GM12878 (cell line): ENCODE results near the gene SERTM2.

Experiments used
- CBFB ChIP-seq: IDR thresholded peaks from 2 replicates; pipeline ENCODE4 v1.6.1; 2016; ENCODE audit warnings: antibody characterized with exemption, low read depth
- MTA3 ChIP-seq: IDR thresholded peaks from 2 replicates; pipeline ENCODE4 v1.6.1; 2012; ENCODE audit warnings: low read length, inconsistent platforms, borderline replicate concordance
- POLR2A ChIP-seq: IDR thresholded peaks from 2 replicates; pipeline ENCODE4 v1.6.1; 2011; ENCODE audit warnings: low read depth, mild to moderate bottlenecking, low read length
- TF ChIP-seq, protein P1 (sequence below), 3 experiments: IDR thresholded peaks in 2 of 3; conservative IDR thresholded peaks in 1 of 3; 2 replicates each; pipeline ENCODE4 v1.5.1; 2011; ENCODE audit warnings: low read depth in 3 of 3, low read length in 3 of 3, mild to moderate bottlenecking in 3 of 3, control low read depth in 2 of 3, moderate library complexity in 2 of 3, inconsistent platforms in 1 of 3, mixed read lengths in 1 of 3; ENCODE audit not compliant: control insufficient read depth in 2 of 3, insufficient read depth in 1 of 3; ENCODE audit errors: extremely low read depth in 1 of 3
- TF ChIP-seq, protein P2 (sequence below): IDR thresholded peaks from 2 replicates; pipeline ENCODE4 v1.6.1; 2012; ENCODE audit warnings: mild to moderate bottlenecking, low read depth, low read length

DNA sequence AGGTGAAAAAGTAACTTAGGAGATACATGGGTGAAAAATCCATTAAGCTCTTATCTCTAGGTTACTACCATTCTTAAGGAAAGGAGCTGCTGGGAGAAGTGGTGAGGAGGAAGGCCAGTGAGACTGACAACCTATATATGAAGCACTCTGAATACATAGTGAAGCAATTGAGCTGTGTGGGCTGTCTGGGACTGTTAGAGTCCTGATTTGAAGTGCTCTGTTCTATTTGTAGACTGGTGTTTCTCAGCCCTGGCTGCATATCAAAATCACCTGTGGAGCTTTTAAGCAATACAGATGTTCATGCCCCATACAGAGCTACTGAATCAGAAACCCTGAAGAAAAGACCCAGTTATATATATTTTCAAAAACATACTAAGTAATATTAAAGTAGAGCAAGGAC, 3.9 kb downstream of the SERTM2 start:
- TF ChIP-seq MTA3: no peak
- no peak for TF ChIP-seq POLR2A
- TF ChIP-seq, protein P1, sequence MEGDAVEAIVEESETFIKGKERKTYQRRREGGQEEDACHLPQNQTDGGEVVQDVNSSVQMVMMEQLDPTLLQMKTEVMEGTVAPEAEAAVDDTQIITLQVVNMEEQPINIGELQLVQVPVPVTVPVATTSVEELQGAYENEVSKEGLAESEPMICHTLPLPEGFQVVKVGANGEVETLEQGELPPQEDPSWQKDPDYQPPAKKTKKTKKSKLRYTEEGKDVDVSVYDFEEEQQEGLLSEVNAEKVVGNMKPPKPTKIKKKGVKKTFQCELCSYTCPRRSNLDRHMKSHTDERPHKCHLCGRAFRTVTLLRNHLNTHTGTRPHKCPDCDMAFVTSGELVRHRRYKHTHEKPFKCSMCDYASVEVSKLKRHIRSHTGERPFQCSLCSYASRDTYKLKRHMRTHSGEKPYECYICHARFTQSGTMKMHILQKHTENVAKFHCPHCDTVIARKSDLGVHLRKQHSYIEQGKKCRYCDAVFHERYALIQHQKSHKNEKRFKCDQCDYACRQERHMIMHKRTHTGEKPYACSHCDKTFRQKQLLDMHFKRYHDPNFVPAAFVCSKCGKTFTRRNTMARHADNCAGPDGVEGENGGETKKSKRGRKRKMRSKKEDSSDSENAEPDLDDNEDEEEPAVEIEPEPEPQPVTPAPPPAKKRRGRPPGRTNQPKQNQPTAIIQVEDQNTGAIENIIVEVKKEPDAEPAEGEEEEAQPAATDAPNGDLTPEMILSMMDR (IDR thresholded peaks at IDR 0.05 in 2 of 3, conservative IDR thresholded peaks at IDR 0.05 in 1 of 3; ENCODE audit: control insufficient read depth in 2 of 3, extremely low read depth in 1 of 3, insufficient read depth in 1 of 3, low read depth in 3 of 3, low read length in 3 of 3): no peak
- TF ChIP-seq CBFB: no peak
- TF ChIP-seq, protein P2, sequence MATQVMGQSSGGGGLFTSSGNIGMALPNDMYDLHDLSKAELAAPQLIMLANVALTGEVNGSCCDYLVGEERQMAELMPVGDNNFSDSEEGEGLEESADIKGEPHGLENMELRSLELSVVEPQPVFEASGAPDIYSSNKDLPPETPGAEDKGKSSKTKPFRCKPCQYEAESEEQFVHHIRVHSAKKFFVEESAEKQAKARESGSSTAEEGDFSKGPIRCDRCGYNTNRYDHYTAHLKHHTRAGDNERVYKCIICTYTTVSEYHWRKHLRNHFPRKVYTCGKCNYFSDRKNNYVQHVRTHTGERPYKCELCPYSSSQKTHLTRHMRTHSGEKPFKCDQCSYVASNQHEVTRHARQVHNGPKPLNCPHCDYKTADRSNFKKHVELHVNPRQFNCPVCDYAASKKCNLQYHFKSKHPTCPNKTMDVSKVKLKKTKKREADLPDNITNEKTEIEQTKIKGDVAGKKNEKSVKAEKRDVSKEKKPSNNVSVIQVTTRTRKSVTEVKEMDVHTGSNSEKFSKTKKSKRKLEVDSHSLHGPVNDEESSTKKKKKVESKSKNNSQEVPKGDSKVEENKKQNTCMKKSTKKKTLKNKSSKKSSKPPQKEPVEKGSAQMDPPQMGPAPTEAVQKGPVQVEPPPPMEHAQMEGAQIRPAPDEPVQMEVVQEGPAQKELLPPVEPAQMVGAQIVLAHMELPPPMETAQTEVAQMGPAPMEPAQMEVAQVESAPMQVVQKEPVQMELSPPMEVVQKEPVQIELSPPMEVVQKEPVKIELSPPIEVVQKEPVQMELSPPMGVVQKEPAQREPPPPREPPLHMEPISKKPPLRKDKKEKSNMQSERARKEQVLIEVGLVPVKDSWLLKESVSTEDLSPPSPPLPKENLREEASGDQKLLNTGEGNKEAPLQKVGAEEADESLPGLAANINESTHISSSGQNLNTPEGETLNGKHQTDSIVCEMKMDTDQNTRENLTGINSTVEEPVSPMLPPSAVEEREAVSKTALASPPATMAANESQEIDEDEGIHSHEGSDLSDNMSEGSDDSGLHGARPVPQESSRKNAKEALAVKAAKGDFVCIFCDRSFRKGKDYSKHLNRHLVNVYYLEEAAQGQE: no peak
